Right ventricle myocardium superior (tissue), 1 donor: ENCODE data around the gene MYLK4. TPM values are rescaled to one million over a fixed set of nuclear protein-coding genes. Genes with fewer than 3 reads are reported as not detected.
A peak's percentile ranks its signal among the peaks of the same experiment; 100 is the strongest.

Source experiments
- ATAC-seq: fragments of 200-7000 bp; cut with Tn5 transposase; one replicate; pipeline ENCODE4 v1.9.1; 2020; ENCODE audit warnings: mild to moderate bottlenecking; ENCODE audit not compliant: poor library complexity
- DNase-seq: peaks from one replicate; pipeline ENCODE4 v3.0.0-alpha.2; 2020
- intact Hi-C: fragments of 100-400 bp; cut with DNase I; formaldehyde crosslinking; loops from one replicate; pipeline ENCODE4 v1.11.2; 2022
- total RNA-seq: library from RNA; stranded (reverse); fragmentation: NEBNext Ultra II Directional; extraction: Animal tissue kit (Norgen Biotek cat#: 25700); gene quantifications from one replicate; pipeline ENCODE4 v1.2.1, GENCODE V29; 2021
- donor health status: DM: no; HTN: yes; CAD: no; lungs with severe emphysema.

MYLK4 gene
- total RNA-seq, 1 donor from 2014 or later: 1.4 TPM

GRCh38 chr6:2652611-2653010 is 98.1 kb downstream of the MYLK4 start:
- ATAC-seq (no peak), DNase-seq (no peak)
- intact Hi-C loops: no loop called here

- ATAC-seq (no peak), DNase-seq (no peak)
- intact Hi-C loops: no loop called here
Measured at GRCh38 chr6:2651961-2652360, 98.8 kb downstream of the MYLK4 start.

- intact Hi-C loops: no loop called here
- no peak for ATAC-seq
Measured at GRCh38 chr6:2651536-2651935, 99.2 kb downstream of the MYLK4 start.

GRCh38 chr6:2646346-2646745 is 104.4 kb downstream of the MYLK4 start:
- no peak for ATAC-seq
- DNase-seq: no peak
- intact Hi-C loops: no loop called here

More at GRCh38 chr6:2651536-2651935, 99.2 kb downstream of the MYLK4 start:
- DNase-seq: no peak

GRCh38 chr6:2643935-2644539 is 106.7 kb downstream of the MYLK4 start:
- ATAC-seq: no peak
- intact Hi-C loops: no loop called here

GRCh38 chr6:2643130-2643529 is 107.6 kb downstream of the MYLK4 start:
- intact Hi-C loops: no loop called here
- DNase-seq: no peak
- no peak for ATAC-seq

More at GRCh38 chr6:2643935-2644539, 106.7 kb downstream of the MYLK4 start:
- no peak for DNase-seq

GRCh38 chr6:2641044-2641725 is 109.5 kb downstream of the MYLK4 start:
- intact Hi-C loops: no loop called here
- DNase-seq: no peak

GRCh38 chr6:2640551-2640950 is 110.2 kb downstream of the MYLK4 start:
- intact Hi-C loops: no loop called here
- ATAC-seq (no peak), DNase-seq (no peak)

More at GRCh38 chr6:2641044-2641725, 109.5 kb downstream of the MYLK4 start:
- no peak for ATAC-seq

- intact Hi-C loops: loop anchor here (10.0 kb wide), 2 partner anchors 155 to 185 kb away; no protein-coding TSS in a partner anchor
- DNase-seq: no peak
Measured at GRCh38 chr6:2639896-2640295, 110.8 kb downstream of the MYLK4 start.

GRCh38 chr6:2639167-2639566 is 111.6 kb downstream of the MYLK4 start:
- DNase-seq (no peak), ATAC-seq (no peak)
- intact Hi-C loops: loop anchor here (10.0 kb wide), 2 partner anchors 154 to 184 kb away; no protein-coding TSS in a partner anchor

More at GRCh38 chr6:2639896-2640295, 110.8 kb downstream of the MYLK4 start:
- no peak for ATAC-seq

GRCh38 chr6:2636672-2637071 is 114.0 kb downstream of the MYLK4 start:
- DNase-seq (no peak), ATAC-seq (no peak)
- intact Hi-C loops: loop anchor here (10.0 kb wide), 2 partner anchors 152 to 182 kb away; no protein-coding TSS in a partner anchor

GRCh38 chr6:2635911-2636310 is 114.8 kb downstream of the MYLK4 start:
- DNase-seq: no peak
- no peak for ATAC-seq
- intact Hi-C loops: loop anchor here (10.0 kb wide), 2 partner anchors 151 to 181 kb away; no protein-coding TSS in a partner anchor

- intact Hi-C loops: loop anchor here (5.0 to 10.0 kb wide), 3 partner anchors 150 to 1027 kb away; partner anchors contain the start of gene FOXC1
- DNase-seq (peak; percentile 93), ATAC-seq (peak; percentile 95)
Measured at GRCh38 chr6:2634139-2634964, 116.4 kb downstream of the MYLK4 start.

- DNase-seq (no peak), ATAC-seq (no peak)
- intact Hi-C loops: loop anchor here (5.0 to 10.0 kb wide), 3 partner anchors 149 to 1026 kb away; partner anchors contain the start of gene FOXC1
Measured at GRCh38 chr6:2633736-2634135, 117.0 kb downstream of the MYLK4 start.

- DNase-seq: no peak
- intact Hi-C loops: loop anchor here (5.0 to 10.0 kb wide), 3 partner anchors 148 to 1026 kb away; partner anchors contain the start of gene FOXC1
- ATAC-seq: no peak
Measured at GRCh38 chr6:2632976-2633584, 117.6 kb downstream of the MYLK4 start.

GRCh38 chr6:2632368-2632767 is 118.4 kb downstream of the MYLK4 start:
- DNase-seq: peak; percentile 50
- intact Hi-C loops: loop anchor here (5.0 to 10.0 kb wide), 3 partner anchors 148 to 1025 kb away; partner anchors contain the start of gene FOXC1
- ATAC-seq: peak; percentile 76

GRCh38 chr6:2630891-2631571 is 119.7 kb downstream of the MYLK4 start:
- DNase-seq: no peak
- ATAC-seq: no peak
- intact Hi-C loops: loop anchor here (5.0 to 10.0 kb wide), 3 partner anchors 146 to 1024 kb away; partner anchors contain the start of gene FOXC1

GRCh38 chr6:2630359-2630758 is 120.4 kb downstream of the MYLK4 start:
- intact Hi-C loops: loop anchor here (5.0 to 10.0 kb wide), 3 partner anchors 146 to 1023 kb away; partner anchors contain the start of gene FOXC1
- ATAC-seq: no peak
- DNase-seq: no peak
